ENCODE measurements around the gene UBL3.

The UBL3 gene

GRCh38 chr13:29850213-29850898, at the start of gene UBL3:
TSS of gene UBL3 (minus strand) at chr13:29850617. CDS start at chr13:29849538, 1,079 bp downstream.
- H3K36me3 ChIP-seq (ENCODE audit: insufficient read depth, low read length): no peaks in the 10 kb centered on the region
- peak within 1 kb of the TSS; percentile 83 for H2AFZ ChIP-seq (ENCODE audit: low read depth, low read length)
- H3K9me3 ChIP-seq (ENCODE audit: low read length): no peaks in the 10 kb centered on the region
- no peaks in the 10 kb centered on the region for H3K27me3 ChIP-seq (ENCODE audit: insufficient read depth, low read length)
- H3K4me3 ChIP-seq (ENCODE audit: low read length): peak within 1 kb of the TSS; percentile 91
- peaks cover 17% of the 10 kb centered on the region for H3K4me1 ChIP-seq (ENCODE audit: insufficient read depth, low read length)

GRCh38 chr13:29897102-29897501, 46.7 kb upstream of the UBL3 start:
- H3K4me1 ChIP-seq (ENCODE audit: insufficient read depth, low read length): peaks cover 5% of the 10 kb centered on the region
- no peaks in the 10 kb centered on the region for H3K36me3 ChIP-seq (ENCODE audit: insufficient read depth, low read length)
- H3K27me3 ChIP-seq (ENCODE audit: insufficient read depth, low read length): no peaks in the 10 kb centered on the region
- H3K4me3 ChIP-seq (ENCODE audit: low read length): no peak overlapping the region
- H3K9me3 ChIP-seq (ENCODE audit: low read length): no peaks in the 10 kb centered on the region
- no peak overlapping the region for H2AFZ ChIP-seq (ENCODE audit: low read depth, low read length)

- Histone ChIP-seq H3K36me3 (ENCODE audit: insufficient read depth, low read length) (no peaks in the 10 kb centered on the region), H3K27me3 (ENCODE audit: insufficient read depth, low read length) (no peaks in the 10 kb centered on the region), H2AFZ (ENCODE audit: low read depth, low read length) (no peak overlapping the region), H3K9me3 (ENCODE audit: low read length) (no peaks in the 10 kb centered on the region), H3K4me3 (ENCODE audit: low read length) (no peak overlapping the region), H3K4me1 (ENCODE audit: insufficient read depth, low read length) (peaks cover 15% of the 10 kb centered on the region)
Measured at GRCh38 chr13:29893438-29893837, 43.0 kb upstream of the UBL3 start.

GRCh38 chr13:29892151-29892550, 41.7 kb upstream of the UBL3 start:
- no peak overlapping the region for H3K4me3 ChIP-seq (ENCODE audit: low read length)
- no peaks in the 10 kb centered on the region for H3K27me3 ChIP-seq (ENCODE audit: insufficient read depth, low read length)
- H3K4me1 ChIP-seq (ENCODE audit: insufficient read depth, low read length): peaks cover 17% of the 10 kb centered on the region
- H3K36me3 ChIP-seq (ENCODE audit: insufficient read depth, low read length): no peaks in the 10 kb centered on the region
- peak overlapping the region; percentile 58 for H2AFZ ChIP-seq (ENCODE audit: low read depth, low read length)
- H3K9me3 ChIP-seq (ENCODE audit: low read length): no peaks in the 10 kb centered on the region

- Histone ChIP-seq H3K4me1 (ENCODE audit: insufficient read depth, low read length) (peaks cover 42% of the 10 kb centered on the region), H3K9me3 (ENCODE audit: low read length) (no peaks in the 10 kb centered on the region), H3K4me3 (ENCODE audit: low read length) (no peak overlapping the region), H3K27me3 (ENCODE audit: insufficient read depth, low read length) (no peaks in the 10 kb centered on the region), H2AFZ (ENCODE audit: low read depth, low read length) (no peak overlapping the region), H3K36me3 (ENCODE audit: insufficient read depth, low read length) (no peaks in the 10 kb centered on the region)
Measured at GRCh38 chr13:29889111-29889510, 38.7 kb upstream of the UBL3 start.

GRCh38 chr13:29888306-29888705, 37.9 kb upstream of the UBL3 start:
- Histone ChIP-seq H2AFZ (ENCODE audit: low read depth, low read length) (no peak overlapping the region), H3K9me3 (ENCODE audit: low read length) (no peaks in the 10 kb centered on the region), H3K27me3 (ENCODE audit: insufficient read depth, low read length) (no peaks in the 10 kb centered on the region), H3K4me1 (ENCODE audit: insufficient read depth, low read length) (peaks cover 45% of the 10 kb centered on the region), H3K36me3 (ENCODE audit: insufficient read depth, low read length) (no peaks in the 10 kb centered on the region), H3K4me3 (ENCODE audit: low read length) (no peak overlapping the region)

- Histone ChIP-seq H3K4me3 (ENCODE audit: low read length) (no peak overlapping the region), H2AFZ (ENCODE audit: low read depth, low read length) (no peak overlapping the region), H3K9me3 (ENCODE audit: low read length) (no peaks in the 10 kb centered on the region), H3K36me3 (ENCODE audit: insufficient read depth, low read length) (no peaks in the 10 kb centered on the region), H3K4me1 (ENCODE audit: insufficient read depth, low read length) (peaks cover 45% of the 10 kb centered on the region), H3K27me3 (ENCODE audit: insufficient read depth, low read length) (no peaks in the 10 kb centered on the region)
Measured at GRCh38 chr13:29887686-29888085, 37.3 kb upstream of the UBL3 start.

- no peak overlapping the region for H3K4me3 ChIP-seq (ENCODE audit: low read length)
- peaks cover 40% of the 10 kb centered on the region for H3K4me1 ChIP-seq (ENCODE audit: insufficient read depth, low read length)
- no peaks in the 10 kb centered on the region for H3K9me3 ChIP-seq (ENCODE audit: low read length)
- H3K36me3 ChIP-seq (ENCODE audit: insufficient read depth, low read length): no peaks in the 10 kb centered on the region
- H3K27me3 ChIP-seq (ENCODE audit: insufficient read depth, low read length): no peaks in the 10 kb centered on the region
- H2AFZ ChIP-seq (ENCODE audit: low read depth, low read length): no peak overlapping the region
Measured at GRCh38 chr13:29887030-29887557, 36.7 kb upstream of the UBL3 start.

GRCh38 chr13:29886446-29886845, 36.0 kb upstream of the UBL3 start:
- no peaks in the 10 kb centered on the region for H3K27me3 ChIP-seq (ENCODE audit: insufficient read depth, low read length)

GRCh38 chr13:29885989-29886388, 35.6 kb upstream of the UBL3 start:
- no peaks in the 10 kb centered on the region for H3K9me3 ChIP-seq (ENCODE audit: low read length)
- H3K27me3 ChIP-seq (ENCODE audit: insufficient read depth, low read length): no peaks in the 10 kb centered on the region
- no peak overlapping the region for H2AFZ ChIP-seq (ENCODE audit: low read depth, low read length)
- H3K36me3 ChIP-seq (ENCODE audit: insufficient read depth, low read length): no peaks in the 10 kb centered on the region
- no peak overlapping the region for H3K4me3 ChIP-seq (ENCODE audit: low read length)
- H3K4me1 ChIP-seq (ENCODE audit: insufficient read depth, low read length): peaks cover 36% of the 10 kb centered on the region

More at GRCh38 chr13:29886446-29886845, 36.0 kb upstream of the UBL3 start:
- Histone ChIP-seq H3K4me3 (ENCODE audit: low read length) (no peak overlapping the region), H2AFZ (ENCODE audit: low read depth, low read length) (no peak overlapping the region), H3K36me3 (ENCODE audit: insufficient read depth, low read length) (no peaks in the 10 kb centered on the region), H3K9me3 (ENCODE audit: low read length) (no peaks in the 10 kb centered on the region), H3K4me1 (ENCODE audit: insufficient read depth, low read length) (peaks cover 36% of the 10 kb centered on the region)

- Histone ChIP-seq H3K36me3 (ENCODE audit: insufficient read depth, low read length) (no peaks in the 10 kb centered on the region), H3K4me3 (ENCODE audit: low read length) (peak overlapping the region; percentile 15), H3K27me3 (ENCODE audit: insufficient read depth, low read length) (no peaks in the 10 kb centered on the region), H3K9me3 (ENCODE audit: low read length) (no peaks in the 10 kb centered on the region), H3K4me1 (ENCODE audit: insufficient read depth, low read length) (peaks cover 36% of the 10 kb centered on the region), H2AFZ (ENCODE audit: low read depth, low read length) (no peak overlapping the region)
Measured at GRCh38 chr13:29884671-29885430, 34.4 kb upstream of the UBL3 start.

GRCh38 chr13:29883941-29884518, 33.6 kb upstream of the UBL3 start:
- peaks cover 33% of the 10 kb centered on the region for H3K4me1 ChIP-seq (ENCODE audit: insufficient read depth, low read length)

GRCh38 chr13:29882076-29882475, 31.7 kb upstream of the UBL3 start:
- Histone ChIP-seq H3K36me3 (ENCODE audit: insufficient read depth, low read length) (no peaks in the 10 kb centered on the region), H3K27me3 (ENCODE audit: insufficient read depth, low read length) (no peaks in the 10 kb centered on the region), H3K9me3 (ENCODE audit: low read length) (no peaks in the 10 kb centered on the region), H3K4me1 (ENCODE audit: insufficient read depth, low read length) (peaks cover 27% of the 10 kb centered on the region), H3K4me3 (ENCODE audit: low read length) (no peak overlapping the region), H2AFZ (ENCODE audit: low read depth, low read length) (no peak overlapping the region)

More at GRCh38 chr13:29883941-29884518, 33.6 kb upstream of the UBL3 start:
- Histone ChIP-seq H3K9me3 (ENCODE audit: low read length) (no peaks in the 10 kb centered on the region), H2AFZ (ENCODE audit: low read depth, low read length) (no peak overlapping the region), H3K36me3 (ENCODE audit: insufficient read depth, low read length) (no peaks in the 10 kb centered on the region), H3K4me3 (ENCODE audit: low read length) (no peak overlapping the region), H3K27me3 (ENCODE audit: insufficient read depth, low read length) (no peaks in the 10 kb centered on the region)
